Ascending aorta (tissue), 2 donors: Measurements from ENCODE around the gene CD244. TPM values are rescaled to one million over a fixed set of nuclear protein-coding genes. Genes with fewer than 3 reads are reported as not detected.

Experiments used
- DNase-seq, 2 donors: peaks; one replicate each; pipeline ENCODE4 v3.0.0-alpha.2; 2019; ENCODE audit warnings: low spot score in 2 of 2
- H3K27ac ChIP-seq, 2 donors: fragments of 200-600 bp; sonication (generic); one replicate each; pipeline ENCODE4 v1.5.1; 2016 to 2017; ENCODE audit warnings: mild to moderate bottlenecking in 1 of 2
- H3K27me3 ChIP-seq: fragments of 200-600 bp; sonication (generic); one replicate; pipeline ENCODE4 v1.5.1; 2017
- H3K36me3 ChIP-seq, 2 donors: fragments of 200-600 bp; sonication (generic); one replicate each; pipeline ENCODE4 v1.5.1; 2016
- H3K4me1 ChIP-seq, 2 donors: fragments of 200-600 bp; sonication (generic); one replicate each; pipeline ENCODE4 v1.5.1; 2016 to 2017; ENCODE audit warnings: mild to moderate bottlenecking in 1 of 2
- H3K4me3 ChIP-seq, 2 donors: fragments of 200-600 bp; sonication (generic); one replicate each; pipeline ENCODE4 v1.5.1; 2016 to 2017; ENCODE audit warnings: mild to moderate bottlenecking in 1 of 2
- H3K9me3 ChIP-seq, 2 donors: fragments of 200-600 bp; sonication (generic); one replicate each; pipeline ENCODE4 v1.5.1; 2016
- CTCF ChIP-seq, 3 experiments: fragments of 200-600 bp in 2 of 3; fragments of 450-650 bp in 1 of 3; sonication (generic) in 2 of 3; IDR thresholded peaks; one replicate each; pipeline ENCODE4 v1.5.1; 2016 to 2019; ENCODE audit warnings: antibody characterized with exemption in 3 of 3, mild to moderate bottlenecking in 1 of 3, moderate library complexity in 1 of 3
- intact Hi-C: fragments of 100-400 bp; cut with DNase I; formaldehyde crosslinking; loops from one replicate; pipeline ENCODE4 v1.15.1; 2023
- total RNA-seq: library from RNA; depleted of rRNA; stranded (reverse); fragments of >200 nt; gene quantifications from one replicate; pipeline ENCODE4 v1.1.0, GENCODE V29; 2016

CD244 gene
- total RNA-seq, 1 donor from 2014 or later: not detected

GRCh38 chr1:160858507-160858906, 4.2 kb downstream of the CD244 start:
- no peak for TF ChIP-seq CTCF (IDR thresholded peaks at IDR 0.05)
- DNase-seq: no peak
- no peak overlapping the region for H3K4me3 ChIP-seq
- no peak overlapping the region for H3K27ac ChIP-seq
- intact Hi-C loops: no loop called here
- H3K4me1 ChIP-seq: no peaks in the 10 kb centered on the region
- H3K27me3 ChIP-seq: no peaks in the 10 kb centered on the region
- no peaks in the 10 kb centered on the region for H3K9me3 ChIP-seq
- H3K36me3 ChIP-seq: no peaks in the 10 kb centered on the region

GRCh38 chr1:160858097-160858496, 4.6 kb downstream of the CD244 start:
- Histone ChIP-seq H3K9me3 (no peaks in the 10 kb centered on the region), H3K36me3 (no peaks in the 10 kb centered on the region), H3K4me3 (no peak overlapping the region), H3K4me1 (no peaks in the 10 kb centered on the region), H3K27ac (no peak overlapping the region), H3K27me3 (no peaks in the 10 kb centered on the region)
- no peak for TF ChIP-seq CTCF (IDR thresholded peaks at IDR 0.05)
- DNase-seq: no peak
- intact Hi-C loops: no loop called here

GRCh38 chr1:160855181-160855981, 7.3 kb downstream of the CD244 start:
- H3K4me1 ChIP-seq: no peaks in the 10 kb centered on the region
- H3K36me3 ChIP-seq: no peaks in the 10 kb centered on the region
- no peak for TF ChIP-seq CTCF (IDR thresholded peaks at IDR 0.05)
- H3K27ac ChIP-seq: no peak overlapping the region
- no peaks in the 10 kb centered on the region for H3K27me3 ChIP-seq
- intact Hi-C loops: no loop called here
- no peaks in the 10 kb centered on the region for H3K9me3 ChIP-seq
- DNase-seq: no peak
- no peak overlapping the region for H3K4me3 ChIP-seq

- no peaks in the 10 kb centered on the region for H3K27me3 ChIP-seq
- no peaks in the 10 kb centered on the region for H3K9me3 ChIP-seq
- no peak overlapping the region for H3K4me3 ChIP-seq
- H3K4me1 ChIP-seq: no peaks in the 10 kb centered on the region
- H3K27ac ChIP-seq: no peak overlapping the region
- intact Hi-C loops: no loop called here
- TF ChIP-seq CTCF (IDR thresholded peaks at IDR 0.05): no peak
- no peak for DNase-seq
- H3K36me3 ChIP-seq: no peaks in the 10 kb centered on the region
Observed at GRCh38 chr1:160853754-160854153, 8.9 kb downstream of the CD244 start.

- no peak for DNase-seq
- no peak overlapping the region for H3K4me3 ChIP-seq
Observed at GRCh38 chr1:160853014-160853413, 9.7 kb downstream of the CD244 start.

More at GRCh38 chr1:160853014-160853413, 9.7 kb downstream of the CD244 start:
- Histone ChIP-seq H3K27ac (no peak overlapping the region), H3K36me3 (no peaks in the 10 kb centered on the region), H3K27me3 (no peaks in the 10 kb centered on the region), H3K9me3 (no peaks in the 10 kb centered on the region), H3K4me1 (no peaks in the 10 kb centered on the region)
- intact Hi-C loops: no loop called here
- TF ChIP-seq CTCF (IDR thresholded peaks at IDR 0.05): no peak
